ENCODE results near the gene TMEM213.
"Not testable (repeated sequence)": the region's sequence is repeated elsewhere in the genome, so short reads cannot be mapped to it uniquely, and the experiment has no call there.

The TMEM213 gene

GRCh38 chr7:138798836-138799235 is 1.0 kb downstream of the TMEM213 start:
- DNase-seq, result no peak

GRCh38 chr7:138799336-138800000 is 1.7 kb downstream of the TMEM213 start:
- DNase-seq, result no peak

- no peak for DNase-seq
These were observed 3.5 kb downstream of the TMEM213 start for GRCh38 chr7:138801256-138801655.

GRCh38 chr7:138802706-138803105 is 4.9 kb downstream of the TMEM213 start:
- DNase-seq, result no peak

- no peak for DNase-seq
These were observed 6.8 kb downstream of the TMEM213 start for GRCh38 chr7:138804618-138805017.

- no peak for DNase-seq
These were observed 11.6 kb downstream of the TMEM213 start for GRCh38 chr7:138809346-138809745.

- DNase-seq, result not testable (repeated sequence)
These were observed 13.5 kb downstream of the TMEM213 start for GRCh38 chr7:138811327-138811726.

- no peak for DNase-seq
These were observed 16.2 kb downstream of the TMEM213 start for GRCh38 chr7:138813945-138814344.

GRCh38 chr7:138814816-138815332 is 17.1 kb downstream of the TMEM213 start:
- DNase-seq, result no peak

- DNase-seq, result no peak
These were observed 18.9 kb downstream of the TMEM213 start for GRCh38 chr7:138816650-138817049.

- DNase-seq, result no peak
These were observed 21.8 kb downstream of the TMEM213 start for GRCh38 chr7:138819625-138820024.

- no peak for DNase-seq
These were observed 24.1 kb downstream of the TMEM213 start for GRCh38 chr7:138821912-138822311.

GRCh38 chr7:138822867-138823535 is 25.2 kb downstream of the TMEM213 start:
- DNase-seq, result no peak

GRCh38 chr7:138825049-138825721 is 27.4 kb downstream of the TMEM213 start:
- DNase-seq, result no peak

- DNase-seq, result no peak
These were observed 30.5 kb downstream of the TMEM213 start for GRCh38 chr7:138828302-138828701.

GRCh38 chr7:138829335-138829734 is 31.5 kb downstream of the TMEM213 start:
- DNase-seq, result no peak

- DNase-seq, result no peak
These were observed 35.2 kb downstream of the TMEM213 start for GRCh38 chr7:138832966-138833365.

GRCh38 chr7:138833596-138833995 is 35.8 kb downstream of the TMEM213 start:
- no peak for DNase-seq

GRCh38 chr7:138834583-138834982 is 36.8 kb downstream of the TMEM213 start:
- no peak for DNase-seq

- no peak for DNase-seq
These were observed 37.3 kb downstream of the TMEM213 start for GRCh38 chr7:138835087-138835486.

- no peak for DNase-seq
These were observed 39.8 kb downstream of the TMEM213 start for GRCh38 chr7:138837627-138838026.

- DNase-seq, result no peak
These were observed 40.4 kb downstream of the TMEM213 start for GRCh38 chr7:138838166-138838565.

GRCh38 chr7:138842111-138842510 is 44.3 kb downstream of the TMEM213 start:
- DNase-seq, result no peak

Data from activated naive CD4-positive, alpha-beta T cell (primary cell).